SU-DHL-6 (cell line): ENCODE measurements around the gene PRKCA.

Experiments
- CTCF ChIP-seq: fragments of 200-600 bp; sonication (generic); IDR thresholded peaks from one replicate; pipeline ENCODE4 v1.5.1; 2017; ENCODE audit warnings: antibody characterized with exemption, mild to moderate bottlenecking, low read length, moderate library complexity; ENCODE audit not compliant: insufficient read depth, poor library complexity, severe bottlenecking
- EZH2phosphoT487 ChIP-seq: fragments of 200-600 bp; sonication (generic), shearing (Covaris generic); conservative IDR thresholded peaks from 2 replicates; pipeline ENCODE4 v1.6.1; 2018; ENCODE audit warnings: mild to moderate bottlenecking, antibody characterized with exemption, low read length, moderate library complexity, mixed read lengths

GRCh38 chr17:66752411-66752810, 450.0 kb downstream of the PRKCA start:
- TF ChIP-seq CTCF (no peak), EZH2phosphoT487 (no peak)
